ENCODE measurements around the gene CCN5.

Gene CCN5

GRCh38 chr20:44769481-44769863, 54.3 kb downstream of the CCN5 start:
- no peak for FAIRE-seq
- DNase-seq (ENCODE audit: insufficient read length) = no peak
- TF ChIP-seq POLR2A (IDR thresholded peaks at IDR 0.05; ENCODE audit: low read depth, low read length) (no peak), POLR2AphosphoS5 (IDR thresholded peaks at IDR 0.05; ENCODE audit: low read depth, low read length) (no peak), TAF1 (IDR thresholded peaks at IDR 0.05; ENCODE audit: borderline replicate concordance, low read depth, low read length) (no peak)

- no peak for DNase-seq (ENCODE audit: insufficient read length)
- TF ChIP-seq POLR2A (IDR thresholded peaks at IDR 0.05; ENCODE audit: low read depth, low read length) (no peak), TAF1 (IDR thresholded peaks at IDR 0.05; ENCODE audit: borderline replicate concordance, low read depth, low read length) (no peak), POLR2AphosphoS5 (IDR thresholded peaks at IDR 0.05; ENCODE audit: low read depth, low read length) (no peak)
- no peak for FAIRE-seq
Measured at GRCh38 chr20:44770484-44771171, 55.5 kb downstream of the CCN5 start.

- FAIRE-seq (no peak), DNase-seq (ENCODE audit: insufficient read length) (no peak)
- no peak for TF ChIP-seq POLR2A (IDR thresholded peaks at IDR 0.05; ENCODE audit: low read depth, low read length)
- TF ChIP-seq TAF1 (IDR thresholded peaks at IDR 0.05; ENCODE audit: borderline replicate concordance, low read depth, low read length) = no peak
Measured at GRCh38 chr20:44771172-44771535, 56.0 kb downstream of the CCN5 start.

GRCh38 chr20:44772636-44773035, 57.5 kb downstream of the CCN5 start:
- TF ChIP-seq POLR2A (IDR thresholded peaks at IDR 0.05; ENCODE audit: low read depth, low read length) (no peak), POLR2AphosphoS5 (IDR thresholded peaks at IDR 0.05; ENCODE audit: low read depth, low read length) (no peak), TAF1 (IDR thresholded peaks at IDR 0.05; ENCODE audit: borderline replicate concordance, low read depth, low read length) (no peak)
- DNase-seq (ENCODE audit: insufficient read length) (no peak), FAIRE-seq (no peak)

- no peak for TF ChIP-seq POLR2AphosphoS5 (IDR thresholded peaks at IDR 0.05; ENCODE audit: low read depth, low read length)
- TF ChIP-seq POLR2A (IDR thresholded peaks at IDR 0.05; ENCODE audit: low read depth, low read length) = no peak
- TF ChIP-seq TAF1 (IDR thresholded peaks at IDR 0.05; ENCODE audit: borderline replicate concordance, low read depth, low read length) = no peak
- DNase-seq (ENCODE audit: insufficient read length) = no peak
- FAIRE-seq = no peak
Measured at GRCh38 chr20:44773070-44773829, 58.1 kb downstream of the CCN5 start.

GRCh38 chr20:44776980-44777379, 61.8 kb downstream of the CCN5 start:
- no peak for DNase-seq (ENCODE audit: insufficient read length)
- FAIRE-seq = no peak

More at GRCh38 chr20:44776980-44777379, 61.8 kb downstream of the CCN5 start:
- no peak for TF ChIP-seq POLR2A (IDR thresholded peaks at IDR 0.05; ENCODE audit: low read depth, low read length)
- TF ChIP-seq POLR2AphosphoS5 (IDR thresholded peaks at IDR 0.05; ENCODE audit: low read depth, low read length) = no peak
- no peak for TF ChIP-seq TAF1 (IDR thresholded peaks at IDR 0.05; ENCODE audit: borderline replicate concordance, low read depth, low read length)

Measured in GM12892 (cell line).